A549 treated with GW870086 at 1 μM for 4 hours (cell line): ENCODE results near the gene SMIM3. TPM values are rescaled to one million over a fixed set of nuclear protein-coding genes. Genes with fewer than 3 reads are reported as not detected.

Source experiments
- total RNA-seq: library from RNA; stranded (reverse); fragments of 200-300 nt; extraction: Qiagen RNA extraction; gene quantifications from 5 replicates; pipeline ENCODE4 v1.2.3, GENCODE V29; 2022; ENCODE audit warnings: low read depth

Gene SMIM3, protein sequence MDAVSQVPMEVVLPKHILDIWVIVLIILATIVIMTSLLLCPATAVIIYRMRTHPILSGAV
- 4.7 to 8.1 TPM (median 6.4 TPM) in 5 replicates for total RNA-seq

DNA sequence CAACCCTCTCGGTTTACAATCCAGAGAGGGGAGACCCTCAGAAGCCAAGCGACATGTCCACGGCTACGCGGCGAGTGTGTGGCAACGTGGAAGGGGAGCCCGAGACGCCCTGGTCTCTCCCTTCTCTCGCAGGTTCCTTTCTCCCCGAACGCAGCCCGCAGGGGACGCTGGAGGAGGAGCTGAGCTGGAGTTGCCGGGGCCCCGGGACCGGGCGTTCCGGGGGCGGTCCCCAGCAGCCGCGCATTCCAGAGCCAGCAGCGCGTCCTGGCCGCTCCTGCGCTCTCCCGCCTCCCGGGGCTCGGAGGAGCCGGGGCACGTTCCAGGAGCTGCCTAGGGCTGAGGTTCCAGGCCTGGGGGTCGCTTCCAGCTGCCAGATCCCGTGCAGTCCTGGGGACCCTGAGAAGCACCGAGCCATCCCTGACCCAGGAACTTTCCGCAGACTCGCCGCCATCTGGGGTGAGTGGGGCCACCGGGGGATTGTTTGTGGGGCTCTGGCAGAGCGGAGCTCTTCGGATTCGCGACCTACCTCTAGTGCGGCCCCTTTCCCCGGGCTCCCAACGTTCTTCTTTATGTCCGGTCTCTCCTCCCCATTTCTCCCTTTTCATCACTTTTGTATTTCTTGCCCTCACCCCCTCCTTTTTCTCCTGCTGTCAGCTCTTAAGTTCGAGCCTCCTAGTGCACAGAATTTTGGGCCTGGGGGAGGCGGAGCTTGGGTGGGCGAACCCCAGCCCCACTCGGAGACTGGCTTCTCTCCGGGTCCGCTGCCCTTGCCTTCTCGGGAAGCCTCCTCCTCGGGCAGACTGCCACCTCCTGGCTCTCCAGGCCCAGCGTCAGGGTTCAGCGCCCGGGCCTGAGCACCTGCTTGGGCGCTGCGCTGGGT is at the start of gene SMIM3:
TSS of gene SMIM3 (plus strand) at position 241 of the 880 bp plus-strand sequence. CDS start 16,684 bp downstream, outside the sequence.

DNA sequence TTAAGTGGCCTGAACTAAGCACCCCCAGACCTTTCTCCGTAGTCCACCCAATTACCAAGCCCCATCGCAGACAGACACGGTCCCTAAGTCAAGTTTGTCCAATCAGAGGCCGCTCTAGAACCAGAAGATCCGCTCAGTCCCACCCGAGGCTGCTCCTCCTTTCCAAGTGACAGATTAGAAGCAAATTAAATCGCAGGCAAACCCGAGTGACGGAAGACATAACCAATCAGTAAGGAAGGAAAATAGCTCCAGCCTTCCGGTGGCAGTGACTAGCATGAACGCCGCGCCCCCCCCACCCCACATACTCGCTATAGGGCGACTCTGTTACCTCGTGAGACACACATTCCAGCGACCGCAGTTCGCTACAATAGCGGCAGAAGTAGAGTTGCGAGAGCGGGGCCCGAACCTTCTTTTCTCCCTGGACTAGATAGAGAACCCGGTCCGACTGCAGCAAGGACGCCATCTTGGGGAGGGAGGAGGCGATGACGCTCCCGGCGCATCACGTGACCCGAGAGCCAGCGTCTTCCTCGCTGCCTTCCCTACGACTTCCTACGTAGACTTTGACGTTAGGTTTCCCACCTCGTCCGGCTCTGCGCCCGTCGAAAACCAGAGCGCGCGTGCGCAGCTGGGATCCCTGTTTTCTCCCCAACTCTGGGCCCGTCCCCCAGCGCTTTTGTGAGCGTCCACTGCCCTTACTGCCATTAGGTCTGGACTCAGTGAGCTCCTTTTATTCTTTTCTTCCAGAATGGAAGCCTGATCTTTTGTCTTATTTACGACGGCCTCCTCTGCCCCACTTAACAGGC is 19.8 kb upstream of the SMIM3 start, which contains the start of gene DCTN4:
TSS of gene DCTN4 (minus strand) at position 487 of the 803 bp plus-strand sequence. CDS start at position 463, 24 bp downstream.

DNA sequence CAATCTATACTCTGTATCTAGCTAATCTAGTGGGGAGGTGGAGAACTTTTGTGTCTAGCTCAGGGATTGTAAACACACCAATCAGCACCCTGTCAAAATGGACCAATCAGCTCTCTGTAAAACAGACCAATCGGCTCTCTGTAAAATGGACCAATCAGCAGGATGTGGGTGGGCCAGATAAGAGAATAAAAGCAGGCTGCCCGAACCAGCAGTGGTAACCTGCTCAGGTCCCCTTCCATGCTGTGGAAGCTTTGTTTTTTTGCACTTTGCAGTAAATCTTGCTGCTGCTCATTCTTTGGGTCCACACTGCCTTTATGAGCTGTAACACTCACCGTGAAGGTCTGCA is 67.7 kb downstream of the SMIM3 start, which contains the start of gene IRGM:
TSS of gene IRGM (plus strand) at position 214 of the 346 bp plus-strand sequence. CDS start 1,603 bp downstream, outside the sequence.

Other genes with a start within 250 kb of the SMIM3 start
- gene SYNPO, start 138.1 kb upstream of the SMIM3 start, total RNA-seq, result 23.1 to 29.9 TPM (median 28.6 TPM) in 5 replicates
- 0.06 to 0.22 TPM in 2 of 5 replicates, not detected in the others for gene MYOZ3, start 117.5 kb upstream of the SMIM3 start, total RNA-seq
- gene RBM22, start 77.7 kb upstream of the SMIM3 start, total RNA-seq, result 44.4 to 48.9 TPM (median 47.4 TPM) in 5 replicates
- gene DCTN4, start 19.7 kb upstream of the SMIM3 start, total RNA-seq, result 16.6 to 20.3 TPM (median 18.4 TPM) in 5 replicates
- 0.08 to 0.34 TPM (median 0.12 TPM) in 3 of 5 replicates, not detected in the others for gene IRGM, start 67.8 kb downstream of the SMIM3 start, total RNA-seq
- 2.0 to 2.9 TPM (median 2.8 TPM) in 5 replicates for gene ZNF300, start 126.2 kb downstream of the SMIM3 start, total RNA-seq
- 15.4 to 22.8 TPM (median 17.9 TPM) in 5 replicates for gene GPX3, start 241.8 kb downstream of the SMIM3 start, total RNA-seq